Hepatocyte (in vitro differentiated cells): ENCODE results near the gene PKN3. TPM values are rescaled to one million over a fixed set of nuclear protein-coding genes. Genes with fewer than 3 reads are reported as not detected.
"Not testable (repeated sequence)": the region's sequence is repeated elsewhere in the genome, so short reads cannot be mapped to it uniquely, and the experiment has no call there.

Experiments used
- DNase-seq: peaks from one replicate; pipeline ENCODE4 v3.0.0-alpha.2; 2016; ENCODE audit warnings: low spot score
- H2AFZ ChIP-seq: fragments of 200-600 bp; sonication (generic); 2 replicates; pipeline ENCODE4 v1.6.0; 2016; ENCODE audit warnings: antibody characterized with exemption, mild to moderate bottlenecking
- H3K27ac ChIP-seq: fragments of 200-600 bp; sonication (generic); 2 replicates; pipeline ENCODE4 v1.5.1; 2016; ENCODE audit warnings: mild to moderate bottlenecking
- H3K27me3 ChIP-seq: fragments of 200-600 bp; sonication (generic); 2 replicates; pipeline ENCODE4 v1.6.1; 2016
- H3K36me3 ChIP-seq: fragments of 200-600 bp; sonication (generic); replicated peaks from 2 replicates; pipeline ENCODE4 v1.5.1; 2016; ENCODE audit warnings: low read depth; ENCODE audit not compliant: insufficient read depth
- H3K4me1 ChIP-seq: fragments of 200-600 bp; sonication (generic); 2 replicates; pipeline ENCODE4 v1.5.1; 2016; ENCODE audit warnings: mild to moderate bottlenecking, moderate library complexity; ENCODE audit not compliant: insufficient read depth
- H3K4me2 ChIP-seq: fragments of 200-600 bp; sonication (generic); 2 replicates; pipeline ENCODE4 v1.6.0; 2016
- H3K4me3 ChIP-seq: fragments of 200-600 bp; sonication (generic); 2 replicates; pipeline ENCODE4 v1.5.1; 2016; ENCODE audit warnings: mild to moderate bottlenecking
- H3K79me2 ChIP-seq: fragments of 200-600 bp; sonication (generic); 2 replicates; pipeline ENCODE4 v1.6.0; 2017; ENCODE audit warnings: mild to moderate bottlenecking
- H3K9me2 ChIP-seq: fragments of 200-600 bp; sonication (generic); replicated peaks from 2 replicates; pipeline ENCODE4 v1.6.0; 2017; ENCODE audit warnings: mild to moderate bottlenecking; ENCODE audit not compliant: insufficient read depth
- H3K9me3 ChIP-seq: fragments of 200-600 bp; sonication (generic); 2 replicates; pipeline ENCODE4 v1.5.1; 2016; ENCODE audit warnings: low read depth, mild to moderate bottlenecking
- H4K20me1 ChIP-seq: fragments of 200-600 bp; sonication (generic); 2 replicates; pipeline ENCODE4 v1.6.0; 2016; ENCODE audit warnings: mild to moderate bottlenecking; ENCODE audit not compliant: insufficient read depth, poor library complexity, severe bottlenecking
- CTCF ChIP-seq: fragments of 200-600 bp; sonication (generic); IDR thresholded peaks from 2 replicates; pipeline ENCODE4 v1.5.1; 2016; ENCODE audit warnings: antibody characterized with exemption, mild to moderate bottlenecking; ENCODE audit not compliant: poor library complexity
- EZH2 ChIP-seq: fragments of 200-600 bp; sonication (generic); IDR thresholded peaks from 2 replicates; pipeline ENCODE4 v1.6.1; 2016; ENCODE audit warnings: antibody characterized with exemption, mild to moderate bottlenecking, borderline replicate concordance
- EZH2phosphoT487 ChIP-seq: fragments of 200-600 bp; sonication (generic); IDR thresholded peaks from one replicate; pipeline ENCODE4 v1.6.1; 2018; ENCODE audit warnings: antibody characterized with exemption, mild to moderate bottlenecking, low read depth, moderate library complexity; ENCODE audit not compliant: unreplicated experiment, severe bottlenecking
- WGBS: methylation state at CpG from one replicate; pipeline ENCODE4 v1.1.6; 2016; ENCODE audit warnings: low lambda C conversion rate; ENCODE audit errors: missing lambda C conversion rate; 5-methylcytosine and 5-hydroxymethylcytosine counted together
- polyA plus RNA-seq: library from polyadenylated mRNA; unstranded; fragments of >200 nt; fragmentation: Nextera tagmentation; extraction: Ambion mirVana; gene quantifications from 2 replicates; pipeline ENCODE4 v1.2.1, GENCODE V29; 2016
- total RNA-seq: library from RNA; depleted of rRNA; stranded (reverse); fragments of >200 nt; gene quantifications from 2 replicates; pipeline ENCODE4 v1.2.3, GENCODE V29; 2014

Gene PKN3
- total and polyA plus RNA-seq, 2 experiments from 2014 or later: 3.7 to 4.5 TPM

- H3K9me3 ChIP-seq: no peaks in the 10 kb centered on the region
- H3K9me2 ChIP-seq: no peaks in the 10 kb centered on the region
- peaks cover 38% of the 10 kb centered on the region for H4K20me1 ChIP-seq
- H3K36me3 ChIP-seq: peaks cover 13% of the 10 kb centered on the region
- no peak overlapping the region for H3K27ac ChIP-seq
- no peak for DNase-seq
- H3K4me1 ChIP-seq: peaks cover 10% of the 10 kb centered on the region
- no peak overlapping the region for H2AFZ ChIP-seq
- 90% methylated on average over 6 of the region's 6 CpGs for WGBS
- H3K4me3 ChIP-seq: no peak overlapping the region
- TF ChIP-seq CTCF: no peak
- TF ChIP-seq EZH2phosphoT487: no peak
- no peak for TF ChIP-seq EZH2
- H3K27me3 ChIP-seq: no peaks in the 10 kb centered on the region
- H3K79me2 ChIP-seq: peaks cover 48% of the 10 kb centered on the region
- no peak overlapping the region for H3K4me2 ChIP-seq
These were observed 8.0 kb upstream of the PKN3 start for GRCh38 chr9:128694344-128694743.

- no peaks in the 10 kb centered on the region for H3K27me3 ChIP-seq
- no peak overlapping the region for H3K4me3 ChIP-seq
- H3K27ac ChIP-seq: peak overlapping the region; percentile 47
- no peak overlapping the region for H2AFZ ChIP-seq
- H3K9me3 ChIP-seq: no peaks in the 10 kb centered on the region
- no peak for DNase-seq
- H3K4me1 ChIP-seq: no peaks in the 10 kb centered on the region
- H3K36me3 ChIP-seq: peaks cover 13% of the 10 kb centered on the region
- H3K79me2 ChIP-seq: peaks cover 25% of the 10 kb centered on the region
- no peaks in the 10 kb centered on the region for H3K9me2 ChIP-seq
- 80% methylated on average over 8 of the region's 8 CpGs for WGBS
- no peak for TF ChIP-seq EZH2phosphoT487
- no peak for TF ChIP-seq EZH2
- TF ChIP-seq CTCF: no peak
- H4K20me1 ChIP-seq: peaks cover 16% of the 10 kb centered on the region
- H3K4me2 ChIP-seq: no peak overlapping the region
These were observed 5.2 kb upstream of the PKN3 start for GRCh38 chr9:128696923-128697707.

GRCh38 chr9:128699096-128699795, 3.1 kb upstream of the PKN3 start:
- 95% methylated on average over 28 of the region's 30 CpGs for WGBS
- H3K79me2 ChIP-seq, H3K36me3 ChIP-seq, H4K20me1 ChIP-seq, H3K4me1 ChIP-seq, H3K4me2 ChIP-seq, H3K9me2 ChIP-seq, H3K9me3 ChIP-seq, H2AFZ ChIP-seq, H3K27ac ChIP-seq, H3K27me3 ChIP-seq, DNase-seq, H3K4me3 ChIP-seq: not testable (repeated sequence)

- no peak for DNase-seq
- Histone ChIP-seq H3K4me1 (no peaks in the 10 kb centered on the region), H3K27ac (no peak overlapping the region), H3K9me2 (no peaks in the 10 kb centered on the region), H3K79me2 (no peaks in the 10 kb centered on the region), H3K27me3 (no peaks in the 10 kb centered on the region), H3K9me3 (no peaks in the 10 kb centered on the region), H3K4me2 (no peak overlapping the region), H3K4me3 (no peak overlapping the region), H4K20me1 (no peaks in the 10 kb centered on the region), H2AFZ (no peak overlapping the region), H3K36me3 (no peaks in the 10 kb centered on the region)
- WGBS: 64% methylated on average over 10 of the region's 10 CpGs
- TF ChIP-seq CTCF: no peak
- TF ChIP-seq EZH2: no peak
- no peak for TF ChIP-seq EZH2phosphoT487
These were observed 962 bp upstream of the PKN3 start for GRCh38 chr9:128701227-128701854.
